ENCODE results near the gene HIC1.

HIC1 gene

GRCh38 chr17:2049333-2050299 is 5.3 kb upstream of the HIC1 start:
- peaks cover 17% of the 10 kb centered on the region for H3K27me3 Mint-ChIP-seq
- peak; percentile 92 for DNase-seq
- H3K27ac Mint-ChIP-seq, result peak overlapping the region; percentile 69
- peaks cover 7% of the 10 kb centered on the region for H3K36me3 Mint-ChIP-seq (ENCODE audit: low read depth)
- no peaks in the 10 kb centered on the region for H3K9me3 Mint-ChIP-seq
- H3K4me1 Mint-ChIP-seq (ENCODE audit: low read depth), result peaks cover 34% of the 10 kb centered on the region
- peak overlapping the region; percentile 74 for H3K4me3 Mint-ChIP-seq

DNA sequence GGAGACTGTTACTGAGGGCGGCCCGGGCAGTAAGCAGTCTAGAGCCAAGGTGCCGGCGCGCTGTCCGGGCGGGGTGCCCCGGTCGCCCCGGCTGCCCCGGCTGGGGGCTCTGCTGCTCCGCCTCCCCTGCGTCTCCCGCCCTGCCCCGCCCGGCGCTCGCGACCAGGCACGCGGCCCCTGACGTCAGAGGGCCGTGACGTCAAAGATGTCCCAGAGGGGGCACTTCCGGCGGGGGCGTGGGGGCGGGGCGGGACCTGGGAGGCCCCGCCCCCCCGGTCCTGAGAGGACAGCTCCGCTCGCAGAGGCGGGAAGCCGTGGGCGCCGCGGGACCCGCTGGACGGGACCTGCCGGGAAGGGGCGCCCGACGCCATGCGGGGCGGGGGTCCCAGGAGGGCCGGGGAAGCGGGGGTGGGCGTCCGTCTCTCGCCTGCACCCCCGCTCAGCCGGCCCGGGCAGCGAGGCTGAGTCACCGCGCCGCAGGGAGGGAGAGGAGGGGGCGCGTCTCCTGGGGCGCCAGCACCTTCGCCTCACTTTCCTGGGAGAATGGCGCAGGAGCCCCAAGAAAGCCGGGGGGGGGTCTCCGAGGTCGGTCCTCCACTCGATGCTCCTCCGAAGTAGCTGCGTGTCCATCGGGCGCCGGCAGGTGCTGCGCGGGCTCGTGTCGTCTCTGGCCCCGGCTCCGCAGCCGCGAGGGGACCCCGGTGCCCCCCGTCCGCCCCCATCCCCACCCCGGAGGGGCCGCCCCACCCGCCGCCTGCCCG is 4.4 kb upstream of the HIC1 start:
- Mint-ChIP-seq H3K36me3 (ENCODE audit: low read depth) (no peaks in the 10 kb centered on the region), H3K27ac (no peak overlapping the region), H3K9me3 (no peaks in the 10 kb centered on the region), H3K4me1 (ENCODE audit: low read depth) (peaks cover 33% of the 10 kb centered on the region), H3K4me3 (no peak overlapping the region), H3K27me3 (peaks cover 17% of the 10 kb centered on the region)
- peak; percentile 86 for DNase-seq

DNA sequence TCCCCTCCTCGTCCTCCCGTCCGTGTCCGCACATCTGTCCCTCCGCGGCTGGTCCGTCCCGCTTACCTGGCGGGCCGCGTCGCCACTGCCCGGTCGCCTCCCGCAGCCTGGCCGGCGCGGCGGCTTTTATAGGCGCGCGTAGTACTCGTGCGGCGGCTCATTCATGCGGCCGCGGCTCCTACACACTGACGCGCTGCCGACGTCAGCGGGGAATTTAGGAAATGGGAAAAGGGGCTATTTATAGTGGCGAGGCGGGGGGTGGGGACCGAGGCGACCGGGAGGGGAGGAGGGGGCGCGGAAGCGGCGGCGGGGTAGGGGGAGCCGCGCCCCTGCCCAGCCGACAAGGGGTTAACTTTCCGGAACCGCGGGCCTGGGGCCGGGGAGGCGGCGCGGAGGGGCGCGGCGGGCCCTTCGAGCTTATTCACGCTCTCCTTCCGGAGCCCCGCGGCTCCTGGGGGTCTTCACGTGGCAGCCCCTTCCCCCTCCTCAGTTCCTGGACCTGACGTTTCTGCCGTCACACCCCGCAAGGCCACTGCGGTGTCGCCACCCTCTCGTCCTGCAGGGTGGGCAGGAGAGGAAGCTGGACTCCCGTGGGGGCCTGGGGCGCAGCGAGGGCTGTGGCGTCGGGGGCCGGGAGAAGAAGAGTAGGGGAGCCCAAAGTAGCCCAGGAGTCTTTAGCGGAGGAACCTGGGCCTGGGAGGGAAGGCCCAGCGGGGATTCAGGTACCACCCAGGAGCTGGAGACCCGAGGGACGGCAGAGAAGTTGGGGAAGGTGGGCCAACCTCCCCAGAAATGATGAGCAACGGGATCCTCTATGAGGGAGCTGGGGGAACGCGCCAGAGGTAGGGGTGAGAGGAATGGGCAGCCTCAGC is 3.6 kb upstream of the HIC1 start:
- Mint-ChIP-seq H3K36me3 (ENCODE audit: low read depth) (no peaks in the 10 kb centered on the region), H3K9me3 (no peaks in the 10 kb centered on the region), H3K4me1 (ENCODE audit: low read depth) (peaks cover 33% of the 10 kb centered on the region), H3K4me3 (peak overlapping the region; percentile 50), H3K27ac (no peak overlapping the region), H3K27me3 (peaks cover 17% of the 10 kb centered on the region)
- DNase-seq, result no peak

DNA sequence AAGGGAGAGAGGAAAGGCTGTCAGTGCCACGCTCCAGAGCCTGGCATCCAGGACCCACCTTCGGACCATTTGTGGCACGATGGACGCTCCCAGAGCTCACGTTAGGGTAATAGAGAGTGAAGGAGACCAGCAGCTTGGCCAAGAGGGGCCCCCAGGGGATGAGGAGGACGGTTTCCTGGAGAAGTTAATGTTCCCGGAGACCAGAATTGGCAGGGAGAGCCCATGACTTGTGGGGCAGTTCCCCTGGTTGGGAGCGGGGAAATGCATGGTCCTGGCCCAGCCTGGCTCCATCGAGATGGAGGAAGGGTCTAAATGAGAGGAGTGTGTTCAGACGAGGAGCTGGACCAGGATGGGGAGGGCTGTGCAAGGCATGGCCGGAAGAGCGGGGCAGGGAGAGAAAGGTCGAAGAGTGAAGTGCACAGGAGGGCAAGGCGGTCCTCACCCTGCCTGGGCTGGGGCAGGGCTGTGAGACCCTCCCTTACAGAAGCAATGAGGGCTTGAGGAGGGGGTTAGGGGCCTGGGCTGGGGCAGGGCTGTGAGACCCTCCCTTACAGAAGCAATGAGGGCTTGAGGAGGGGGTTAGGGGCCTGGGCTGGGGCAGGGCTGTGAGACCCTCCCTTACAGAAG is 2.9 kb upstream of the HIC1 start:
- no peak overlapping the region for H3K4me3 Mint-ChIP-seq
- H3K9me3 Mint-ChIP-seq, result no peaks in the 10 kb centered on the region
- H3K27me3 Mint-ChIP-seq, result peaks cover 17% of the 10 kb centered on the region
- no peak for DNase-seq
- H3K4me1 Mint-ChIP-seq (ENCODE audit: low read depth), result peaks cover 35% of the 10 kb centered on the region
- H3K27ac Mint-ChIP-seq, result no peak overlapping the region
- H3K36me3 Mint-ChIP-seq (ENCODE audit: low read depth), result peaks cover 3% of the 10 kb centered on the region

DNA sequence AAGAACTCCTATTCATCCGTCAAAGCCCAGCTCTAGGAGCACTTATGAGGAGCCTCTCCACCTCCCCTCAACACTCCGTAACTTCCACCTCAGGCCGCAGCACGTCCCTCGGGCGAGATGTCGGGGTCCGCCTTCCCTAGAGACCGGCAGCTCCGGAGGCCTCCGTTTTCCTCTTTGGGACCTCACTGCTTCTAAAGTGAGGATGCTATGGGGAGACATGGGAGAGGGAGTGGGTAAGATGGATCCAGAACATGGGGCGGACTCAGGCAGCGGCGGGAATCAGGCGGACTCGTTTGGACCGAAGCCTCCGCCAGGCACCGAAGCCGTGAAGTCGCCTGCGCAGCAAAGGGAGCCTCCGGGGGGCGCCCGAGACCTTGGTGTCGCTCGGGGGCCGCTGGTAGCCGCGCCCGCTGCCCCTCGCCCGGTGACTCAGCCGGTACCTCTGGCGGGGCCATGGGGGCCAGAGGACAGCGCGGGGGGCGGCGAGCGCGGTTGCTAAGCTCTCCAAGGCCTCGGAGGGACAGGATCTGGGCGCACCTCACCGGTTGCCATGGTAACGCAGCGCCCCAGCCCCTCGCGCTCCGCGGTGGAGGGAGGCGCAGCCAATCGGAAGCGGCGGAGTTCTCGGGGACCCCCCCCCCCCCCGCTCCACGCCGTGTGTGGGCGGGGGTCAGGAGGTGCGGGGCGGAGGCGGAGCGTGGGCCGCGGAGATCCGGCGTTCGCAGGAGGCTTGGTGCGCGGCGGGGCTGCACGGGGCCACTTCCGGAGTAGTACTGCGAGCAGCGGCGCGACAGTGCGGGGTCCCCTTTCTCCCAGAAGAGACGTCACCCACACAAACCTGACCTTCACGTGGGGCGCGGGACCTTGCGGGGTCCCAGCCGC is 1.3 kb upstream of the HIC1 start:
- Mint-ChIP-seq H3K36me3 (ENCODE audit: low read depth) (peaks cover 8% of the 10 kb centered on the region), H3K4me1 (ENCODE audit: low read depth) (peaks cover 37% of the 10 kb centered on the region), H3K4me3 (peak overlapping the region; percentile 73), H3K27ac (peak overlapping the region; percentile 75), H3K27me3 (peaks cover 16% of the 10 kb centered on the region), H3K9me3 (no peaks in the 10 kb centered on the region)
- peak; percentile 85 for DNase-seq

- Mint-ChIP-seq H3K9me3 (no peaks in the 10 kb centered on the region), H3K4me1 (ENCODE audit: low read depth) (peaks cover 32% of the 10 kb centered on the region), H3K4me3 (peak overlapping the region; percentile 73), H3K27ac (peak overlapping the region; percentile 63), H3K27me3 (peaks cover 14% of the 10 kb centered on the region), H3K36me3 (ENCODE audit: low read depth) (peaks cover 8% of the 10 kb centered on the region)
- DNase-seq, result no peak
Observed at GRCh38 chr17:2054262-2054511, 716 bp upstream of the HIC1 start.

DNA sequence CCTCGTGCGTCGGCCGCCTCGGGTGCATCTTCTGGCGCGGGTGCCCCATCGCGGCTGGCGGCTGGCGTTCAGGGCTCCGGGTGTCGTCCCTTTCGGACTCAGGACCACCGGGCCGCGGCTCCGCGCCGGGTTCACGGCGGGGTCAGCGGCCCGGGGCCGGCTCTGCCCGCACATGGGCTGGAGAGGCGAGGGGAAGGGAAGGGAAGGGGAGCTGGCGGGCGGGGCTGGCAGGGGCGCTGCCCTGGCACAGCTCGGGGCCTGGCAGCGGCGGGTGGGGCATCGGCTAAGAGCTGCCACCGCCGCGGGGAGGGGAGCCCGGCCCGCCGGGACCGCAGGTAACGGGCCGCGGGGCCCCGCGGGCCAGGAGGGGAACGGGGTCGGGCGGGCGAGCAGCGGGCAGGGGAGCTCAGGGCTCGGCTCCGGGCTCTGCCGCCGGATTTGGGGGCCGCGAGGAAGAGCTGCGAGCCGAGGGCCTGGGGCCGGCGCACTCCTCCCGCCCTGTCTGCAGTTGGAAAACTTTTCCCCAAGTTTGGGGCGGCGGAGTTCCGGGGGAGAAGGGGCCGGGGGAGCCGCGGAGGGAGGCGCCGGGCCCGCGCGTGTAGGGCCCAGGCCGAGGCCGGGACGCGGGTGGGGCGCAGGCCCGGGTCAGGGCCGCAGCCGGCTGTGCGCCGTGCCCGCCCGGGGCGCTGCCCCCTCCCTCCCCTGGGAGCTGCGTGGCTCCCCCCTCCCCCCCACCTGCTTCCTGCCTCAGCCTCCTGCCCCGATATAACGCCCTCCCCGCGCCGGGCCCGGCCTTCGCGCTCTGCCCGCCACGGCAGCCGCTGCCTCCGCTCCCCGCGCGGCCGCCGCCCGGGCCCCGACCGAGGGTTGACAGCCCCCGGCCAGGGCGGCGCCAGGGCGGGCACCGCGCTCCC is 646 bp downstream of the HIC1 start:
- H3K27ac Mint-ChIP-seq, result no peak overlapping the region
- H3K27me3 Mint-ChIP-seq, result peaks cover 17% of the 10 kb centered on the region
- H3K9me3 Mint-ChIP-seq, result no peaks in the 10 kb centered on the region
- H3K4me3 Mint-ChIP-seq, result peak overlapping the region; percentile 79
- H3K4me1 Mint-ChIP-seq (ENCODE audit: low read depth), result peaks cover 39% of the 10 kb centered on the region
- peaks cover 21% of the 10 kb centered on the region for H3K36me3 Mint-ChIP-seq (ENCODE audit: low read depth)
- peak; percentile 67 for DNase-seq

GRCh38 chr17:2056206-2057174 is 1.6 kb downstream of the HIC1 start:
- H3K9me3 Mint-ChIP-seq, result no peaks in the 10 kb centered on the region
- peak overlapping the region; percentile 79 for H3K4me3 Mint-ChIP-seq
- DNase-seq, result peak; percentile 77
- peak overlapping the region; percentile 80 for H3K27ac Mint-ChIP-seq
- peaks cover 31% of the 10 kb centered on the region for H3K36me3 Mint-ChIP-seq (ENCODE audit: low read depth)
- H3K27me3 Mint-ChIP-seq, result peaks cover 16% of the 10 kb centered on the region
- H3K4me1 Mint-ChIP-seq (ENCODE audit: low read depth), result peaks cover 39% of the 10 kb centered on the region

DNA sequence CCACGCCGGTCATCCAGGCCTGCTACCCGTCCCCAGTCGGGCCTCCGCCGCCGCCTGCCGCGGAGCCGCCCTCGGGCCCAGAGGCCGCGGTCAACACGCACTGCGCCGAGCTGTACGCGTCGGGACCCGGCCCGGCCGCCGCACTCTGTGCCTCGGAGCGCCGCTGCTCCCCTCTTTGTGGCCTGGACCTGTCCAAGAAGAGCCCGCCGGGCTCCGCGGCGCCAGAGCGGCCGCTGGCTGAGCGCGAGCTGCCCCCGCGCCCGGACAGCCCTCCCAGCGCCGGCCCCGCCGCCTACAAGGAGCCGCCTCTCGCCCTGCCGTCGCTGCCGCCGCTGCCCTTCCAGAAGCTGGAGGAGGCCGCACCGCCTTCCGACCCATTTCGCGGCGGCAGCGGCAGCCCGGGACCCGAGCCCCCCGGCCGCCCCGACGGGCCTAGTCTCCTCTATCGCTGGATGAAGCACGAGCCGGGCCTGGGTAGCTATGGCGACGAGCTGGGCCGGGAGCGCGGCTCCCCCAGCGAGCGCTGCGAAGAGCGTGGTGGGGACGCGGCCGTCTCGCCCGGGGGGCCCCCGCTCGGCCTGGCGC is 2.4 kb downstream of the HIC1 start:
- H3K4me1 Mint-ChIP-seq (ENCODE audit: low read depth), result peaks cover 34% of the 10 kb centered on the region
- H3K27ac Mint-ChIP-seq, result no peak overlapping the region
- H3K36me3 Mint-ChIP-seq (ENCODE audit: low read depth), result peaks cover 39% of the 10 kb centered on the region
- no peaks in the 10 kb centered on the region for H3K9me3 Mint-ChIP-seq
- DNase-seq, result peak; percentile 58
- peaks cover 9% of the 10 kb centered on the region for H3K27me3 Mint-ChIP-seq
- H3K4me3 Mint-ChIP-seq, result no peak overlapping the region

GRCh38 chr17:2057760-2058585 is 3.1 kb downstream of the HIC1 start:
- Mint-ChIP-seq H3K27me3 (peaks cover 8% of the 10 kb centered on the region), H3K4me3 (peak overlapping the region; percentile 62), H3K4me1 (ENCODE audit: low read depth) (peaks cover 37% of the 10 kb centered on the region), H3K36me3 (ENCODE audit: low read depth) (peaks cover 46% of the 10 kb centered on the region), H3K9me3 (no peaks in the 10 kb centered on the region), H3K27ac (peak overlapping the region; percentile 50)
- DNase-seq, result peak; percentile 65

Measured in activated T-cell treated with anti-CD3 and anti-CD28 coated beads, Interleukin-2, amount 50 U/mL, for 24 hours (primary cell).